Right atrium auricular region (tissue), 2 donors: ENCODE results near the gene ATP11A. TPM values are rescaled to one million over a fixed set of nuclear protein-coding genes. Genes with fewer than 3 reads are reported as not detected.

Experiments
- DNase-seq: peaks from one replicate; pipeline ENCODE4 v3.0.0-alpha.2; 2019; ENCODE audit warnings: low spot score
- H3K27ac ChIP-seq, 2 donors: fragments of 200-600 bp; sonication (generic); 1 replicate in 1 of 2; 2 replicates in 1 of 2; pipeline ENCODE4 v1.5.1; 2016 to 2019
- H3K27me3 ChIP-seq, 2 donors: fragments of 200-600 bp; sonication (generic); one replicate each; pipeline versions ENCODE4 v1.5.1 to v1.6.0; 2017 to 2019
- H3K36me3 ChIP-seq: fragments of 200-600 bp; sonication (generic); one replicate; pipeline ENCODE4 v1.5.1; 2016
- H3K4me1 ChIP-seq, 2 donors: fragments of 200-600 bp; sonication (generic); one replicate each; pipeline versions ENCODE4 v1.5.1 to v1.6.0; 2017 to 2019
- H3K4me3 ChIP-seq, 2 donors: fragments of 200-600 bp; sonication (generic); 1 replicate in 1 of 2; 2 replicates in 1 of 2; pipeline ENCODE4 v1.5.1; 2017 to 2019; ENCODE audit warnings: mild to moderate bottlenecking in 1 of 2, moderate library complexity in 1 of 2
- H3K9me3 ChIP-seq, 2 donors: fragments of 200-600 bp; sonication (generic); one replicate each; pipeline ENCODE4 v1.5.1; 2019
- total RNA-seq, 2 donors: library from RNA; depleted of rRNA; stranded (reverse); fragments of >200 nt; gene quantifications; one replicate each; pipeline ENCODE4 v1.1.0, GENCODE V29; 2016
- TF ChIP-seq, protein P1 (sequence below), 2 donors: fragments of 200-600 bp; sonication (generic); IDR thresholded peaks; one replicate each; pipeline ENCODE4 v1.5.1; 2019; ENCODE audit warnings: antibody characterized with exemption in 2 of 2

Gene ATP11A
- total RNA-seq, 2 donors from 2014 or later, result 31.8 to 48.6 TPM

GRCh38 chr13:112930192-112930591 is 240.4 kb downstream of the ATP11A start:
- TF ChIP-seq, protein P1, sequence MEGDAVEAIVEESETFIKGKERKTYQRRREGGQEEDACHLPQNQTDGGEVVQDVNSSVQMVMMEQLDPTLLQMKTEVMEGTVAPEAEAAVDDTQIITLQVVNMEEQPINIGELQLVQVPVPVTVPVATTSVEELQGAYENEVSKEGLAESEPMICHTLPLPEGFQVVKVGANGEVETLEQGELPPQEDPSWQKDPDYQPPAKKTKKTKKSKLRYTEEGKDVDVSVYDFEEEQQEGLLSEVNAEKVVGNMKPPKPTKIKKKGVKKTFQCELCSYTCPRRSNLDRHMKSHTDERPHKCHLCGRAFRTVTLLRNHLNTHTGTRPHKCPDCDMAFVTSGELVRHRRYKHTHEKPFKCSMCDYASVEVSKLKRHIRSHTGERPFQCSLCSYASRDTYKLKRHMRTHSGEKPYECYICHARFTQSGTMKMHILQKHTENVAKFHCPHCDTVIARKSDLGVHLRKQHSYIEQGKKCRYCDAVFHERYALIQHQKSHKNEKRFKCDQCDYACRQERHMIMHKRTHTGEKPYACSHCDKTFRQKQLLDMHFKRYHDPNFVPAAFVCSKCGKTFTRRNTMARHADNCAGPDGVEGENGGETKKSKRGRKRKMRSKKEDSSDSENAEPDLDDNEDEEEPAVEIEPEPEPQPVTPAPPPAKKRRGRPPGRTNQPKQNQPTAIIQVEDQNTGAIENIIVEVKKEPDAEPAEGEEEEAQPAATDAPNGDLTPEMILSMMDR (IDR thresholded peaks at IDR 0.05), result no peak
- no peaks in the 10 kb centered on the region for H3K9me3 ChIP-seq
- peaks cover 0 to 16% of the 10 kb centered on the region in 2 donors for H3K4me1 ChIP-seq
- DNase-seq, result no peak
- H3K27me3 ChIP-seq, result no peaks in the 10 kb centered on the region
- H3K4me3 ChIP-seq, result no peak overlapping the region
- no peaks in the 10 kb centered on the region for H3K36me3 ChIP-seq
- no peak overlapping the region for H3K27ac ChIP-seq

DNA sequence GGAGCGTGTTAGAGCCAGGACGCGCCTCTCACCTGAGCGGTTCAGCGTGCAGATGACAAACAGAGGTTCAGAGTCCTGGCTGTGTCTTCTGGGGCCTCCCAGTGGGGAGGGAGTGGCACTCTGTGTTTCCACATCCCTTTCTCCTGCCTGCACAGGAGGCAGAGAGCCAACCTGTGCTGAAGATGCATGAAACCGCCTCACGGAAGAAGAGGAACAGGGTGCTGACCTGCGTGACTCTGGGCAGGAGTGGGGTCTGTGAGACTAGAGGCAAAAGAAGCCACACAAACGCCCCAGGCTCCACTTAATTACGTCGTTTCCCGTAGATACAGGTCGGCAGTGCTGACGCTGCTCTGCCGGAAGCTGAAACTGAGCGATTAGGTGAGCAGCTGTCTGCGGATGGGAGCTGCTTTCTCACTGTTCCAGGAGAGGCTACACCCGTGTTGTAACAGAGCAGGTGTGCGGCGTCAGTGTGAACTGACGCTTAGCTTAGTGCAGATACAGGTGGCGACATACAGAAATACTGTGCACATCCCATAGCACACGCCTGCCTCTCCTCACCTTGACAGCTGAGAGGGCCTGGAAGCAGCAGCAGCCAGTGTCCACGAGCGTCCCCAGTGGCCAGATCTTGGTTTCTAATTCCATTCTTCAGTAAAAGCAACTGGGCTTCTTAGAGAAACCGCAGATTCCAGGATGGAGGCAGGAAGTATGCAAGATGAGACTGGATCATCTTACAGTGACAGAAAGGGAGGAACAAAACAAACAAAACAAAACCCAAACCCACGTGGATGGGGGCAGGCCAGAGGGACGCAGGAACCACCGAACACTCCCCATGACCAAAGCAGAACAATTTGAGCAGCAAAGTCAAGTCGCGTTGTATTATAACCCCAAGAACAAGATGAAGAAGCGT is 241.4 kb downstream of the ATP11A start:
- TF ChIP-seq, protein P1 (IDR thresholded peaks at IDR 0.05), result peak in 1 of 2 donors; percentile 57
- H3K9me3 ChIP-seq, result no peaks in the 10 kb centered on the region
- DNase-seq, result no peak
- H3K27me3 ChIP-seq, result no peaks in the 10 kb centered on the region
- H3K4me3 ChIP-seq, result no peak overlapping the region
- no peaks in the 10 kb centered on the region for H3K36me3 ChIP-seq
- H3K27ac ChIP-seq, result no peak overlapping the region
- H3K4me1 ChIP-seq, result peaks cover 0 to 16% of the 10 kb centered on the region in 2 donors

DNA sequence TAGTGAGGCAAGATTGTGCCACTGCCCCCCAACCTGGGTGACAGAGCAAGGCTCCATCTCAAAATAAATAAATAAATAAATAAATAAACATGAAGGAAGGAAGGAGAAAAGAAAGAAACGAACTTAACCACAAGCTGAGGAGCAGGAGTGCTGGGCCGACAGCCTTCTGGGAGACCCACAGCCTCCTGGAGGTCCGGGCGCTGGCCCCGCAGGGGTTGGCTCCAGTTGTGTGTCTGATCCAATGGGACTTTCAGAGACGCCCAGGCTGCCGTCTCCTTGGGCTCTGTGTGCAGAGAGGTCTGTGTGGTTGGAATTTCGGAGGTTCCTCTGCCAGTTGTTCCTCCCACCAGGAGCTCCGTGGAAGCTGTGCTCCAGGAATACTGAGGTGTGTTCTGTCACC is 243.1 kb downstream of the ATP11A start:
- Histone ChIP-seq H3K36me3 (no peaks in the 10 kb centered on the region), H3K4me3 (no peak overlapping the region), H3K4me1 (peaks cover 0 to 16% of the 10 kb centered on the region in 2 donors), H3K27me3 (no peaks in the 10 kb centered on the region), H3K27ac (no peak overlapping the region), H3K9me3 (no peaks in the 10 kb centered on the region)
- DNase-seq, result no peak
- TF ChIP-seq, protein P1 (IDR thresholded peaks at IDR 0.05), result no peak

DNA sequence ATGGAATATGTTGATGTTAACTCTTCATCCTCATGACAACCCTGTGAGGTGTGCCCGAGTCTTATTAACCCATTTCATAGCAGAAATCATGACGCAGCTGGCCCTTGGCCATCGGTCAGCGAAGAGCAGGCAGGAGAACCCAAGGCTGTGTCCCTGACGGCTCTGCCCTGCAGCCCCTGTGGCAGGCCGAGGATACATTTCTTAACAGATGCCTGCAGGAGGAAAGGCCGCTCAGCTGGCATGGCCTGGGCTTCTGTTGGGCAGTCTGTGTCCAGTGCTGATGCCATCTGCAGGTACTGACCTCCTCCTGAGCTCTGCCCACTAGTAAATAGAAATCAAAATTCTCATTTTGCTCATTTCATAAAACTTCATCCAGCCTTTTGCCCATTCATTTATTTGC is 243.8 kb downstream of the ATP11A start:
- no peaks in the 10 kb centered on the region for H3K9me3 ChIP-seq
- H3K27me3 ChIP-seq, result no peaks in the 10 kb centered on the region
- no peaks in the 10 kb centered on the region for H3K36me3 ChIP-seq
- TF ChIP-seq, protein P1 (IDR thresholded peaks at IDR 0.05), result no peak
- H3K27ac ChIP-seq, result no peak overlapping the region
- H3K4me3 ChIP-seq, result no peak overlapping the region
- no peak for DNase-seq
- peaks cover 0 to 14% of the 10 kb centered on the region in 2 donors for H3K4me1 ChIP-seq

- DNase-seq, result no peak
- no peak overlapping the region for H3K4me3 ChIP-seq
- no peaks in the 10 kb centered on the region for H3K36me3 ChIP-seq
- TF ChIP-seq, protein P1 (IDR thresholded peaks at IDR 0.05), result no peak
- H3K4me1 ChIP-seq, result peaks cover 0 to 9% of the 10 kb centered on the region in 2 donors
- H3K9me3 ChIP-seq, result no peaks in the 10 kb centered on the region
- H3K27ac ChIP-seq, result no peak overlapping the region
- H3K27me3 ChIP-seq, result no peaks in the 10 kb centered on the region
These were observed 244.2 kb downstream of the ATP11A start for GRCh38 chr13:112934078-112934477.

Other genes starting within 250 kb of the ATP11A start
- 10 to 100 TPM in 1 of 2 donors, 1 to 10 TPM in 1; 9.8 to 14.7 TPM for gene TUBGCP3, start 101.9 kb upstream of the ATP11A start, total RNA-seq